GOT3 (cell line): ENCODE results near the gene HEATR5B.
"Not testable (repeated sequence)": the region's sequence is repeated elsewhere in the genome, so short reads cannot be mapped to it uniquely, and the experiment has no call there.

Source experiments
- DNase-seq: peaks from one replicate; lab custom pipeline; 2025; ENCODE audit warnings: mixed read lengths; lab: John Stamatoyannopoulos, UW

The HEATR5B gene

GRCh38 chr2:37061776-37062175, 22.4 kb downstream of the HEATR5B start:
- DNase-seq: no peak

- DNase-seq: no peak
Observed at GRCh38 chr2:37061013-37061711, 23.0 kb downstream of the HEATR5B start.

- no peak for DNase-seq
Observed at GRCh38 chr2:37060446-37060845, 23.7 kb downstream of the HEATR5B start.

- DNase-seq: no peak
Observed at GRCh38 chr2:37059841-37060240, 24.3 kb downstream of the HEATR5B start.

- DNase-seq: no peak
Observed at GRCh38 chr2:37052600-37053332, 31.4 kb downstream of the HEATR5B start.

- DNase-seq: no peak
Observed at GRCh38 chr2:37039580-37039979, 44.6 kb downstream of the HEATR5B start.

- DNase-seq: no peak
Observed at GRCh38 chr2:37037771-37038170, 46.4 kb downstream of the HEATR5B start.

GRCh38 chr2:37029758-37030157, 54.4 kb downstream of the HEATR5B start:
- DNase-seq: no peak

GRCh38 chr2:37026050-37026449, 58.1 kb downstream of the HEATR5B start:
- no peak for DNase-seq

GRCh38 chr2:37020887-37021796, 63.0 kb downstream of the HEATR5B start:
- no peak for DNase-seq

- no peak for DNase-seq
Observed at GRCh38 chr2:37020212-37020886, 63.8 kb downstream of the HEATR5B start.

- DNase-seq: no peak
Observed at GRCh38 chr2:37013315-37013641, 70.9 kb downstream of the HEATR5B start.

GRCh38 chr2:37011130-37011529, 73.0 kb downstream of the HEATR5B start:
- no peak for DNase-seq

GRCh38 chr2:37005118-37005868, 78.9 kb downstream of the HEATR5B start:
- no peak for DNase-seq

- no peak for DNase-seq
Observed at GRCh38 chr2:37000988-37001556, 83.1 kb downstream of the HEATR5B start.

- DNase-seq: no peak
Observed at GRCh38 chr2:37000318-37000717, 83.9 kb downstream of the HEATR5B start.

GRCh38 chr2:36999416-36999815, 84.8 kb downstream of the HEATR5B start:
- DNase-seq: not testable (repeated sequence)

- DNase-seq: no peak
Observed at GRCh38 chr2:36993841-36994620, 90.1 kb downstream of the HEATR5B start.

GRCh38 chr2:36988008-36988407, 96.2 kb downstream of the HEATR5B start:
- DNase-seq: no peak

- DNase-seq: no peak
Observed at GRCh38 chr2:36982467-36982866, 101.7 kb downstream of the HEATR5B start.
